Measurements from ENCODE around the gene RCL1.
"Not testable (repeated sequence)": the region's sequence is repeated elsewhere in the genome, so short reads cannot be mapped to it uniquely, and the experiment has no call there.

The RCL1 gene

GRCh38 chr9:4886698-4887097 is 94.0 kb downstream of the RCL1 start:
- DNase-seq (ENCODE audit: low read depth), result no peak

- DNase-seq (ENCODE audit: low read depth), result no peak
Measured at GRCh38 chr9:4887556-4887955, 94.8 kb downstream of the RCL1 start.

DNA sequence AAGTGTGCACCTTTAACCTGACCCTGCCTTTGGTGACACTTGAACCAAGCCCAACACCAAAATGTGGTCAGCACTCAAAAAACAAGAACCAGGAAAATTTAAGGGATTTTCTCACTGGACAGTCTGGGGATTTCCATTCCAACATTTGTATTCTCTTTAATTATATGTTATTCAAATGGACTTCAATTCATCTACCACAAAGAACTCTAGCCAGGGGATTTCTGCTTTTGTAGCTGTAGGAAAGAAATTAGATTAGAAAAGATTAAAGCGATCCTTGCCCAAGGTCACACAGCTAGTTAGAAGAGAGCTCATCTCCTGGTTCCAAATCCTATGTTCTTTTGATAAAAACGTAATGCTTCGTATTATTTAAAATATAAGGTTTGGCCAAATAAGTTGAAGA is 97.5 kb downstream of the RCL1 start:
- no peak for DNase-seq (ENCODE audit: low read depth)

- DNase-seq (ENCODE audit: low read depth), result no peak
Measured at GRCh38 chr9:4890929-4891328, 98.2 kb downstream of the RCL1 start.

DNA sequence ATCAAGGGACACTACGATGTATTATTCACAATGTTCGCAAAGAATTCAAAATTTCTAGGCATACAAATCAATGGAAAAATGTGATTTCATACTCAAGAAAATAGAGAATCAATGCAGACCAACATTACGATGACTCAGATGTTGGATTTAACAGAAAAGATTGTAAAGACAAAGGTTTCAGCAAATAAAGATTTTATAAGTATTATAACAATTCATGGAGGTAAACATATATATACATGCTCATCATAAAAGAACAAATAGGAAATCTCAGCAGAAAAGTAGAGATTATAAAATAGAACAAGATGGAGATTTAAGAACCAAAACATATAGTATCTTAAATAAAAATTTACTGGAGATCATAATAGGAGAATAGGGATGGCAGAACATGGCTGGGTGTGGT is 98.9 kb downstream of the RCL1 start:
- no peak for DNase-seq (ENCODE audit: low read depth)

GRCh38 chr9:4892501-4893194 is 99.9 kb downstream of the RCL1 start:
- no peak for DNase-seq (ENCODE audit: low read depth)

GRCh38 chr9:4894076-4894475 is 101.3 kb downstream of the RCL1 start:
- DNase-seq (ENCODE audit: low read depth), result peak; percentile 80

GRCh38 chr9:4899853-4900252 is 107.1 kb downstream of the RCL1 start:
- DNase-seq (ENCODE audit: low read depth), result not testable (repeated sequence)

- DNase-seq (ENCODE audit: low read depth), result peak; percentile 71
Measured at GRCh38 chr9:4901401-4902134, 108.8 kb downstream of the RCL1 start.

- DNase-seq (ENCODE audit: low read depth), result no peak
Measured at GRCh38 chr9:4902135-4902475, 109.4 kb downstream of the RCL1 start.

DNA sequence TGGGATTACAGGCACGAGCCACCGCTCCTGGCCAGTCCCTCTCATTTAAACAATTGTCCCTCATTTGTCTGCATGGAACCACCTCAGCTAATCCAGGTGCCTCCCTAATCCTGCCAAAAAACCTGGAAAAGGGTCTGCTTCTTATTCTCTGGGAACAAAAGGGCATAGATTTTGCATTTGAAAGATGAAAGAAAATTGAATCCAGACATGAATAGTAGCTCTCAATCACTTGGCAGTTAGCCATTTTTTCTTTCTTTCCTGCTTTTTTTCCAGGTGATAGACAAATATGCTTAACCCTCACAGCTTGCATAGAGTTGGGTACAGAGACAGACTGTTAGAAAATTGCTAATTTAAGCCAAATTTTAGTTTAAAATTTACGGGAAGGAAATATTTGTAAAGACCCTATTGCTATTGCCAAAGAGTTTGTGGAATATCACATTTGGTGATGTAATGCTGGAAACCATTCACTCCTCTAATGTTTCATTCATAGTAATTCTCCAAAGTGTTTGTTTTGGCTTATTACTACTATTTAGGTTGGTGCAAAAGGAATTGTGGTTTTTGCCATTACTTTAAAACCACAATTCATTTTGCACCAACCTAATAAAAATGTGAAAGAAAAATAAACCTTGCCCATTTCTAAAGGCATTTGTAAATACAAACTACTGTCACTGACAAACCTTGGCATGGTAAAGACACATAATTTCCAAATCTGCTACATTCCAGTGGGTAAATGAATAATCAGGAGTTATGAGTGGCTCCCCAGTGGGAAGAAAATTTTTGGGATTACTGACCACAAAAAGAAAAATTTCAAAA is 111.8 kb downstream of the RCL1 start:
- no peak for DNase-seq (ENCODE audit: low read depth)

DNA sequence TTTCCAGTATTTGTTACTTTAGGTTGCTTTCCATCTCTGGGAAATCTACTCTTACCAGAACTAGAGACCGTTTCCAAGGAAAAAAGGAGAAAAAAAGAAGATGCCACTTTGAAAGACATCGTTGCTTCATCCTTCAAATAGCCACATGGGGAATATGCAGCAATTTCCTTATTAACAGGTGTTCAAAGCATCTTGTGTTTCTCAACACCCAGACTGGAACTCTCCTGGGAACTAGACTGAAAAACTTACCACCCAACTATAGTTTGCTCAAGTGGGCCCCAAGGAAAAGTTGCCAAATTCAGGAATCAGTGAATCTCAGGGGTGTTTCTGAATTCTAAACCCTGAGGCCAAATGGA is 112.4 kb downstream of the RCL1 start:
- no peak for DNase-seq (ENCODE audit: low read depth)
